Prostate gland (tissue), 2 donors: ENCODE data around the gene TOR3A. TPM values are rescaled to one million over a fixed set of nuclear protein-coding genes. Genes with fewer than 3 reads are reported as not detected.

Experiments
- DNase-seq: peaks from one replicate; pipeline ENCODE4 v3.0.0-alpha.2; 2019; ENCODE audit warnings: low spot score
- H3K27ac ChIP-seq, 2 donors: fragments of 200-600 bp; sonication (generic); 2 replicates each; pipeline ENCODE4 v1.5.1; 2017 to 2019
- H3K27me3 ChIP-seq: fragments of 200-600 bp; sonication (generic); replicated peaks from 2 replicates; pipeline ENCODE4 v1.5.1; 2019; ENCODE audit not compliant: insufficient read depth
- H3K36me3 ChIP-seq, 2 donors: fragments of 200-600 bp; sonication (generic); 1 replicate in 1 of 2; 2 replicates in 1 of 2; pipeline versions ENCODE4 v1.5.1 to v1.8.1; 2017 to 2019
- H3K4me1 ChIP-seq: fragments of 200-600 bp; sonication (generic); replicated peaks from 2 replicates; pipeline ENCODE4 v1.5.1; 2019
- H3K4me3 ChIP-seq, 2 donors: fragments of 200-600 bp; sonication (generic); 2 replicates each; pipeline ENCODE4 v1.5.1; 2017 to 2019
- H3K9me3 ChIP-seq: fragments of 200-600 bp; sonication (generic); 2 replicates; pipeline ENCODE4 v1.5.1; 2017
- CTCF ChIP-seq, 4 experiments: fragments of 200-600 bp in 2 of 4; fragments of 450-650 bp in 2 of 4; sonication (generic) in 2 of 4; IDR thresholded peaks; 1 replicate in 3 of 4; 2 replicates in 1 of 4; pipeline ENCODE4 v1.5.1; 2016 to 2019; ENCODE audit warnings: antibody characterized with exemption in 4 of 4, mild to moderate bottlenecking in 2 of 4, moderate library complexity in 2 of 4
- POLR2A ChIP-seq: fragments of 450-650 bp; IDR thresholded peaks from one replicate; pipeline ENCODE4 v1.6.1; 2016; ENCODE audit warnings: antibody characterized with exemption, mild to moderate bottlenecking
- POLR2AphosphoS5 ChIP-seq: sonication (generic); formaldehyde crosslinking; IDR thresholded peaks from one replicate; pipeline ENCODE4 v1.6.1; 2017; ENCODE audit warnings: antibody characterized with exemption
- WGBS: methylation state at CpG from one replicate; pipeline ENCODE4 v1.1.5; 2018; 5-methylcytosine and 5-hydroxymethylcytosine counted together
- intact Hi-C: fragments of 100-400 bp; cut with DNase I; formaldehyde crosslinking; loops from one replicate; pipeline ENCODE4 v1.14.2; 2022
- total RNA-seq, 2 donors: library from RNA; depleted of rRNA; stranded (reverse); fragments of >200 nt; gene quantifications; one replicate each; pipeline ENCODE4 v1.1.0, GENCODE V29; 2016

Gene TOR3A
- total RNA-seq, 2 donors from 2014 or later = 40.0 to 109 TPM

GRCh38 chr1:179042087-179042486, 39.8 kb upstream of the TOR3A start:
- Histone ChIP-seq H3K9me3 (no peaks in the 10 kb centered on the region), H3K4me3 (no peak overlapping the region), H3K36me3 (no peaks in the 10 kb centered on the region), H3K27me3 (no peaks in the 10 kb centered on the region), H3K27ac (no peak overlapping the region), H3K4me1 (no peaks in the 10 kb centered on the region)
- intact Hi-C loops = no loop called here
- 97% methylated on average over 8 of the region's 8 CpGs for WGBS
- TF ChIP-seq CTCF (IDR thresholded peaks at IDR 0.05) = no peak
- TF ChIP-seq POLR2AphosphoS5 = no peak
- TF ChIP-seq POLR2A = no peak
- no peak for DNase-seq

- no peak for DNase-seq
- Histone ChIP-seq H3K27me3 (no peaks in the 10 kb centered on the region), H3K36me3 (no peaks in the 10 kb centered on the region), H3K27ac (no peak overlapping the region), H3K4me1 (no peaks in the 10 kb centered on the region), H3K4me3 (no peak overlapping the region), H3K9me3 (no peaks in the 10 kb centered on the region)
- WGBS = 100% methylated on average over 5 of the region's 5 CpGs
- intact Hi-C loops = no loop called here
- no peak for TF ChIP-seq POLR2AphosphoS5
- TF ChIP-seq CTCF (IDR thresholded peaks at IDR 0.05) = no peak
- TF ChIP-seq POLR2A = no peak
Observed at GRCh38 chr1:179042700-179043099, 39.2 kb upstream of the TOR3A start.

GRCh38 chr1:179043266-179043665, 38.6 kb upstream of the TOR3A start:
- no peaks in the 10 kb centered on the region for H3K27me3 ChIP-seq
- no peak for DNase-seq
- no peak overlapping the region for H3K27ac ChIP-seq
- no peak overlapping the region for H3K4me3 ChIP-seq
- TF ChIP-seq POLR2A (no peak), POLR2AphosphoS5 (no peak), CTCF (IDR thresholded peaks at IDR 0.05) (no peak)
- H3K4me1 ChIP-seq = no peaks in the 10 kb centered on the region
- H3K36me3 ChIP-seq = no peaks in the 10 kb centered on the region
- no peaks in the 10 kb centered on the region for H3K9me3 ChIP-seq
- intact Hi-C loops = no loop called here
- 94% methylated on average over 4 of the region's 4 CpGs for WGBS

GRCh38 chr1:179043907-179044306, 38.0 kb upstream of the TOR3A start:
- intact Hi-C loops = no loop called here
- Histone ChIP-seq H3K27ac (no peak overlapping the region), H3K9me3 (no peaks in the 10 kb centered on the region), H3K36me3 (no peaks in the 10 kb centered on the region), H3K27me3 (no peaks in the 10 kb centered on the region), H3K4me3 (no peak overlapping the region), H3K4me1 (no peaks in the 10 kb centered on the region)
- 99% methylated on average over 5 of the region's 5 CpGs for WGBS
- no peak for TF ChIP-seq POLR2A
- no peak for TF ChIP-seq CTCF (IDR thresholded peaks at IDR 0.05)
- TF ChIP-seq POLR2AphosphoS5 = no peak
- DNase-seq = no peak

GRCh38 chr1:179046808-179047635, 34.8 kb upstream of the TOR3A start:
- Histone ChIP-seq H3K36me3 (no peaks in the 10 kb centered on the region), H3K9me3 (no peaks in the 10 kb centered on the region), H3K4me1 (no peaks in the 10 kb centered on the region), H3K27ac (no peak overlapping the region), H3K27me3 (no peaks in the 10 kb centered on the region), H3K4me3 (no peak overlapping the region)
- no peak for TF ChIP-seq POLR2AphosphoS5
- no peak for TF ChIP-seq POLR2A
- TF ChIP-seq CTCF (IDR thresholded peaks at IDR 0.05) = no peak
- intact Hi-C loops = no loop called here
- no peak for DNase-seq
- 96% methylated on average over 14 of the region's 14 CpGs for WGBS
